Measurements from ENCODE around the gene GH1.
"Not testable (repeated sequence)": the region's sequence is repeated elsewhere in the genome, so short reads cannot be mapped to it uniquely, and the experiment has no call there.

DNA sequence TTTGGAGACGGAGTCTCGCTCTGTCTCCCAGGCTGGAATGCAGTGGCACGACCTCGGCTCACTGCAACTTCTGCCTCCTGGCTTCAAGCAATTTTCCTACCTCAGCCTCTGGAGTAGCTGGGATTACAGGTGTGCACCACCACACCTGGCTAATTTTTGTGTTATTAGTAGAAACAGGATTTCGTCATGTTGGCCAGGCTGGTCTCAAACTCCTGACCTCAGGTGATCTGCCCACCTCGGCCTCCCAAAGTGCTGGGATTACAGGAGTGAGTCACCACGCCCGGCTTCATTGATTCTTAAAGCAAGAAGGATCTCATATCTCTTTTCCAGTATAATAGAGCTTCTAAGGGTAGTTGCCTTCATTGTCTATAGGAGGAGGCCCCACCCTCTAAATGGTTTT, 13.8 kb downstream of the GH1 start:
- TF ChIP-seq EZH2 (IDR thresholded peaks at IDR 0.05; ENCODE audit: borderline replicate concordance, low read depth, low read length, severe bottlenecking): not testable (repeated sequence)
- TF ChIP-seq, protein P1, sequence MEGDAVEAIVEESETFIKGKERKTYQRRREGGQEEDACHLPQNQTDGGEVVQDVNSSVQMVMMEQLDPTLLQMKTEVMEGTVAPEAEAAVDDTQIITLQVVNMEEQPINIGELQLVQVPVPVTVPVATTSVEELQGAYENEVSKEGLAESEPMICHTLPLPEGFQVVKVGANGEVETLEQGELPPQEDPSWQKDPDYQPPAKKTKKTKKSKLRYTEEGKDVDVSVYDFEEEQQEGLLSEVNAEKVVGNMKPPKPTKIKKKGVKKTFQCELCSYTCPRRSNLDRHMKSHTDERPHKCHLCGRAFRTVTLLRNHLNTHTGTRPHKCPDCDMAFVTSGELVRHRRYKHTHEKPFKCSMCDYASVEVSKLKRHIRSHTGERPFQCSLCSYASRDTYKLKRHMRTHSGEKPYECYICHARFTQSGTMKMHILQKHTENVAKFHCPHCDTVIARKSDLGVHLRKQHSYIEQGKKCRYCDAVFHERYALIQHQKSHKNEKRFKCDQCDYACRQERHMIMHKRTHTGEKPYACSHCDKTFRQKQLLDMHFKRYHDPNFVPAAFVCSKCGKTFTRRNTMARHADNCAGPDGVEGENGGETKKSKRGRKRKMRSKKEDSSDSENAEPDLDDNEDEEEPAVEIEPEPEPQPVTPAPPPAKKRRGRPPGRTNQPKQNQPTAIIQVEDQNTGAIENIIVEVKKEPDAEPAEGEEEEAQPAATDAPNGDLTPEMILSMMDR (IDR thresholded peaks at IDR 0.05; ENCODE audit: borderline replicate concordance, extremely low read depth, low read length, poor library complexity, severe bottlenecking): not testable (repeated sequence)
